Measurements from ENCODE around the gene UBASH3B.

UBASH3B gene

GRCh38 chr11:122737951-122738693 is 82.6 kb downstream of the UBASH3B start:
- DNase-seq, result no peak
- H3K27ac ChIP-seq (ENCODE audit: low read length), result no peak overlapping the region
- no peak overlapping the region for H3K4me2 ChIP-seq (ENCODE audit: low read depth, low read length)
- TF ChIP-seq EZH2 (optimal IDR thresholded peaks at IDR 0.05; ENCODE audit: low read depth, low read length) (no peak), CTCF (IDR thresholded peaks at IDR 0.05; ENCODE audit: low read length) (no peak)
- no peak overlapping the region for H3K9ac ChIP-seq (ENCODE audit: low read length)
- H3K9me2 ChIP-seq (replicated peaks; ENCODE audit: insufficient read depth, low read length), result no peaks in the 10 kb centered on the region
- no peaks in the 10 kb centered on the region for H3K36me3 ChIP-seq (replicated peaks; ENCODE audit: insufficient read depth, low read length)
- no peak overlapping the region for H2AFZ ChIP-seq (ENCODE audit: low read length)
- no peak overlapping the region for H3K4me3 ChIP-seq (ENCODE audit: low read length)
- H3K79me2 ChIP-seq (ENCODE audit: low read length), result no peaks in the 10 kb centered on the region
- no peaks in the 10 kb centered on the region for H4K20me1 ChIP-seq (ENCODE audit: insufficient read depth, low read length)
- no peaks in the 10 kb centered on the region for H3K27me3 ChIP-seq (replicated peaks; ENCODE audit: insufficient read depth, low read length)
- no peaks in the 10 kb centered on the region for H3K9me3 ChIP-seq (replicated peaks; ENCODE audit: insufficient read depth, low read length)
- H3F3A ChIP-seq (ENCODE audit: insufficient read depth, low read length), result no peaks in the 10 kb centered on the region
- H3K4me1 ChIP-seq (ENCODE audit: low read length), result peaks cover 13% of the 10 kb centered on the region; the same call in 1 of the 2 replicates

GRCh38 chr11:122741613-122742300 is 86.2 kb downstream of the UBASH3B start:
- no peaks in the 10 kb centered on the region for H3K9me3 ChIP-seq (replicated peaks; ENCODE audit: insufficient read depth, low read length)
- no peak overlapping the region for H3K27ac ChIP-seq (ENCODE audit: low read length)
- peaks cover 22% of the 10 kb centered on the region for H3F3A ChIP-seq (ENCODE audit: insufficient read depth, low read length)
- no peak overlapping the region for H3K9ac ChIP-seq (ENCODE audit: low read length)
- H3K27me3 ChIP-seq (replicated peaks; ENCODE audit: insufficient read depth, low read length), result no peaks in the 10 kb centered on the region
- H3K36me3 ChIP-seq (replicated peaks; ENCODE audit: insufficient read depth, low read length), result no peaks in the 10 kb centered on the region
- peaks cover 40% of the 10 kb centered on the region for H3K4me1 ChIP-seq (ENCODE audit: low read length)
- no peaks in the 10 kb centered on the region for H3K9me2 ChIP-seq (replicated peaks; ENCODE audit: insufficient read depth, low read length)
- no peaks in the 10 kb centered on the region for H4K20me1 ChIP-seq (ENCODE audit: insufficient read depth, low read length)
- TF ChIP-seq CTCF (IDR thresholded peaks at IDR 0.05; ENCODE audit: low read length), result no peak
- TF ChIP-seq EZH2 (optimal IDR thresholded peaks at IDR 0.05; ENCODE audit: low read depth, low read length), result no peak
- TF ChIP-seq EZH2phosphoT487 (IDR thresholded peaks at IDR 0.05; ENCODE audit: low read length), result no peak
- H3K4me2 ChIP-seq (ENCODE audit: low read depth, low read length), result no peak overlapping the region
- no peak overlapping the region for H2AFZ ChIP-seq (ENCODE audit: low read length)
- H3K4me3 ChIP-seq (ENCODE audit: low read length), result no peak overlapping the region
- DNase-seq, result no peak
- peaks cover 4% of the 10 kb centered on the region; the same call in 1 of the 2 replicates for H3K79me2 ChIP-seq (ENCODE audit: low read length)

- Histone ChIP-seq H3K4me1 (ENCODE audit: low read length) (peaks cover 47% of the 10 kb centered on the region), H3K9ac (ENCODE audit: low read length) (no peak overlapping the region), H3K4me2 (ENCODE audit: low read depth, low read length) (no peak overlapping the region), H4K20me1 (ENCODE audit: insufficient read depth, low read length) (no peaks in the 10 kb centered on the region), H3K9me2 (replicated peaks; ENCODE audit: insufficient read depth, low read length) (no peaks in the 10 kb centered on the region), H3F3A (ENCODE audit: insufficient read depth, low read length) (peaks cover 24% of the 10 kb centered on the region), H3K4me3 (ENCODE audit: low read length) (no peak overlapping the region), H3K9me3 (replicated peaks; ENCODE audit: insufficient read depth, low read length) (no peaks in the 10 kb centered on the region), H3K36me3 (replicated peaks; ENCODE audit: insufficient read depth, low read length) (no peaks in the 10 kb centered on the region), H3K79me2 (ENCODE audit: low read length) (peaks cover 4% of the 10 kb centered on the region; the same call in 1 of the 2 replicates), H3K27ac (ENCODE audit: low read length) (no peak overlapping the region), H3K27me3 (replicated peaks; ENCODE audit: insufficient read depth, low read length) (no peaks in the 10 kb centered on the region), H2AFZ (ENCODE audit: low read length) (no peak overlapping the region)
- no peak for TF ChIP-seq EZH2phosphoT487 (IDR thresholded peaks at IDR 0.05; ENCODE audit: low read length)
- no peak for TF ChIP-seq CTCF (IDR thresholded peaks at IDR 0.05; ENCODE audit: low read length)
- no peak for TF ChIP-seq EZH2 (optimal IDR thresholded peaks at IDR 0.05; ENCODE audit: low read depth, low read length)
- no peak for DNase-seq
Observed at GRCh38 chr11:122742301-122743018, 86.9 kb downstream of the UBASH3B start.

Data from MM.1S (cell line).